ENCODE results near the gene NUPR2. TPM values are rescaled to one million over a fixed set of nuclear protein-coding genes. Genes with fewer than 3 reads are reported as not detected.

NUPR2 gene
- total and polyA plus RNA-seq, 10 of the 15 experiments (the other 5 are each of a cell fraction or from before 2014, with no cell fraction given) = not detected

DNA sequence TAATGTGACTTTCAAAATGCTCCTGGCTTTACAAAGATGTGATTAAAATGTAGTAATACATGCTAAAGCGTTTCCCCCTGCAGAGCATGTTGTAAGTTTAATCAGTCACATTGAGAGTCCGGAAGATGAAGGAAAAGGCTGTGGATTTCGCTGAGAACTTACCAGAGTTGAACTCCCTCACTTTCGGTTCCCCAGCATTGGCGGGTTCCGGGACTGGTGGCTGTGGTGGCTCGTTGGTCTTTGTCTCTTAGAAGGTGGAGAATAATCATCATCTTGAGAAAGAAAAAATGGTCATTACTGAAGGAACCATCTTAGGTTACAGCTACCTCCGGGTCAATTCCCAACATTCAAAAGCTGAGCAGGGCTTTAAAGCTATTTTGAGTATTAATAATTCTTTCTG is 9.6 kb upstream of the NUPR2 start:
- DNase-seq (ENCODE audit: low read depth, low spot score) (no peak), ATAC-seq (no peak), FAIRE-seq (no peak)
- Histone ChIP-seq H3K4me3 (no peak overlapping the region), H3K4me1 (ENCODE audit: control insufficient read depth, insufficient read depth, low read length) (no peaks in the 10 kb centered on the region), H3K27ac (ENCODE audit: control insufficient read depth, insufficient read depth) (no peak overlapping the region), H4K20me1 (ENCODE audit: control insufficient read depth, insufficient read depth) (no peaks in the 10 kb centered on the region), H3K27me3 (replicated peaks in 1 of 2; ENCODE audit: control insufficient read depth in 2 of 2, insufficient read depth in 2 of 2, low read length in 1 of 2) (no peaks in the 10 kb centered on the region), H3K9me3 (replicated peaks; ENCODE audit: control insufficient read depth, insufficient read depth, low read length) (no peaks in the 10 kb centered on the region), H3K4me2 (ENCODE audit: control insufficient read depth, insufficient read depth) (no peak overlapping the region), H3K9ac (ENCODE audit: control insufficient read depth, insufficient read depth, low read length) (no peak overlapping the region), H3K79me2 (ENCODE audit: control insufficient read depth, insufficient read depth, low read length) (no peaks in the 10 kb centered on the region), H2AFZ (ENCODE audit: control insufficient read depth, low read depth, low read length) (no peak overlapping the region), H3K36me3 (ENCODE audit: control insufficient read depth in 2 of 2, insufficient read depth in 2 of 2, low read length in 1 of 2) (no peaks in the 10 kb centered on the region)
- in situ Hi-C loops (cut with MboI) (no loop called here), intact Hi-C loops (cut with micrococcal nuclease; ENCODE audit: unreplicated experiment) (loop anchor here (10.0 kb wide), 1 partner anchor 59 kb away; no protein-coding TSS in a partner anchor)
- ChIA-PET POLR2A (no interaction called here), CTCF (no interaction called here), RAD21 (ENCODE audit: unreplicated experiment) (no interaction called here), SMC1A (ENCODE audit: uncharacterized antibody, unreplicated experiment) (no interaction called here)
- WGBS (ENCODE audit: insufficient coverage, insufficient replicate concordance, low lambda C conversion rate, missing lambda C conversion rate) = 41% methylated on average over 8 of the region's 8 CpGs
- BruUV-seq (replicated peaks) = no TSS peak
- TF ChIP-seq RFX5 (IDR thresholded peaks at IDR 0.05; ENCODE audit: low read depth, low read length) (no peak), POLR2A (IDR thresholded peaks at IDR 0.05; ENCODE audit: low read depth, low read length) (no peak), SREBF2 (IDR thresholded peaks at IDR 0.05; ENCODE audit: low read length) (no peak), ATF2 (IDR thresholded peaks at IDR 0.05; ENCODE audit: low read length) (no peak)

DNA sequence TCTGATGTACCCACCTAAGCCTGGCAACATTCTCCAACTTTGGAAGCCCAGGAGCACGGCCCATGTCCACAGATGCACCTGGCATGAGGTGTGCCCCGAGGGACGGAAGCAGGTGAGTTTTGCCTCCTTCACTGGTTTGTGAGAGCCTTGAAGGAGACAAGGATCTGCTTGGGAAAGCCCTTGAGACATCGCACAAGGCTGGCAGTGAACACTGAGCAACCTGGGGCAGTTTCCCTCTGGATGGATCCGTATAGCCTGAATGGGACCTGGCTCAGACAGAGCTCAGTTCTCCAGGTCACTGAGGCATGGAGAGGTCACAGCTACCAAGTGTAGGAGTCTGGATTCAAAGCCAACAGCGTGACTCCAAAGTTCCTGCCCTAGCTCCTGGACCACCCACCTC is 8.8 kb upstream of the NUPR2 start:
- no TSS peak for BruUV-seq (replicated peaks)
- Histone ChIP-seq H3K4me3 (no peak overlapping the region), H3K4me1 (ENCODE audit: control insufficient read depth, insufficient read depth, low read length) (no peaks in the 10 kb centered on the region), H3K4me2 (ENCODE audit: control insufficient read depth, insufficient read depth) (no peak overlapping the region), H4K20me1 (ENCODE audit: control insufficient read depth, insufficient read depth) (no peaks in the 10 kb centered on the region), H3K36me3 (ENCODE audit: control insufficient read depth in 2 of 2, insufficient read depth in 2 of 2, low read length in 1 of 2) (no peaks in the 10 kb centered on the region), H3K9me3 (replicated peaks; ENCODE audit: control insufficient read depth, insufficient read depth, low read length) (no peaks in the 10 kb centered on the region), H3K27ac (ENCODE audit: control insufficient read depth, insufficient read depth) (no peak overlapping the region), H3K9ac (ENCODE audit: control insufficient read depth, insufficient read depth, low read length) (no peak overlapping the region), H2AFZ (ENCODE audit: control insufficient read depth, low read depth, low read length) (no peak overlapping the region), H3K79me2 (ENCODE audit: control insufficient read depth, insufficient read depth, low read length) (no peaks in the 10 kb centered on the region), H3K27me3 (replicated peaks in 1 of 2; ENCODE audit: control insufficient read depth in 2 of 2, insufficient read depth in 2 of 2, low read length in 1 of 2) (no peaks in the 10 kb centered on the region)
- POLR2A ChIA-PET = no interaction called here
- RAD21 ChIA-PET (ENCODE audit: unreplicated experiment) = no interaction called here
- intact Hi-C loops (cut with micrococcal nuclease; ENCODE audit: unreplicated experiment) (loop anchor here (10.0 kb wide), 1 partner anchor 60 kb away; no protein-coding TSS in a partner anchor), in situ Hi-C loops (cut with MboI) (no loop called here)
- DNase-seq (ENCODE audit: low read depth, low spot score) (no peak), ATAC-seq (no peak), FAIRE-seq (no peak)
- WGBS (ENCODE audit: insufficient coverage, insufficient replicate concordance, low lambda C conversion rate, missing lambda C conversion rate) = 23% methylated on average over 6 of the region's 6 CpGs
- CTCF ChIA-PET = no interaction called here
- SMC1A ChIA-PET (ENCODE audit: uncharacterized antibody, unreplicated experiment) = no interaction called here
- TF ChIP-seq EZH2 (IDR thresholded peaks at IDR 0.05; ENCODE audit: borderline replicate concordance, control insufficient read depth, low read depth, low read length) (no peak), SUPT20H (IDR thresholded peaks at IDR 0.05; ENCODE audit: borderline replicate concordance, control insufficient read depth, low read depth, low read length) (no peak), BMI1 (IDR thresholded peaks at IDR 0.05; ENCODE audit: borderline replicate concordance) (no peak), ETV6 (conservative IDR thresholded peaks at IDR 0.05 in 1 of 2, IDR thresholded peaks at IDR 0.05 in 1 of 2; ENCODE audit: borderline replicate concordance in 1 of 2, low read depth in 1 of 2) (no peak), CREB1 (IDR thresholded peaks at IDR 0.05; ENCODE audit: low read depth) (no peak), SRF (IDR thresholded peaks at IDR 0.05; ENCODE audit: low read depth in 2 of 2, low read length in 2 of 2) (no peak), CHD4 (IDR thresholded peaks at IDR 0.05) (no peak), ZNF622 (IDR thresholded peaks at IDR 0.05) (no peak), IKZF2 (IDR thresholded peaks at IDR 0.05) (no peak)
- TF ChIP-seq, protein P1, sequence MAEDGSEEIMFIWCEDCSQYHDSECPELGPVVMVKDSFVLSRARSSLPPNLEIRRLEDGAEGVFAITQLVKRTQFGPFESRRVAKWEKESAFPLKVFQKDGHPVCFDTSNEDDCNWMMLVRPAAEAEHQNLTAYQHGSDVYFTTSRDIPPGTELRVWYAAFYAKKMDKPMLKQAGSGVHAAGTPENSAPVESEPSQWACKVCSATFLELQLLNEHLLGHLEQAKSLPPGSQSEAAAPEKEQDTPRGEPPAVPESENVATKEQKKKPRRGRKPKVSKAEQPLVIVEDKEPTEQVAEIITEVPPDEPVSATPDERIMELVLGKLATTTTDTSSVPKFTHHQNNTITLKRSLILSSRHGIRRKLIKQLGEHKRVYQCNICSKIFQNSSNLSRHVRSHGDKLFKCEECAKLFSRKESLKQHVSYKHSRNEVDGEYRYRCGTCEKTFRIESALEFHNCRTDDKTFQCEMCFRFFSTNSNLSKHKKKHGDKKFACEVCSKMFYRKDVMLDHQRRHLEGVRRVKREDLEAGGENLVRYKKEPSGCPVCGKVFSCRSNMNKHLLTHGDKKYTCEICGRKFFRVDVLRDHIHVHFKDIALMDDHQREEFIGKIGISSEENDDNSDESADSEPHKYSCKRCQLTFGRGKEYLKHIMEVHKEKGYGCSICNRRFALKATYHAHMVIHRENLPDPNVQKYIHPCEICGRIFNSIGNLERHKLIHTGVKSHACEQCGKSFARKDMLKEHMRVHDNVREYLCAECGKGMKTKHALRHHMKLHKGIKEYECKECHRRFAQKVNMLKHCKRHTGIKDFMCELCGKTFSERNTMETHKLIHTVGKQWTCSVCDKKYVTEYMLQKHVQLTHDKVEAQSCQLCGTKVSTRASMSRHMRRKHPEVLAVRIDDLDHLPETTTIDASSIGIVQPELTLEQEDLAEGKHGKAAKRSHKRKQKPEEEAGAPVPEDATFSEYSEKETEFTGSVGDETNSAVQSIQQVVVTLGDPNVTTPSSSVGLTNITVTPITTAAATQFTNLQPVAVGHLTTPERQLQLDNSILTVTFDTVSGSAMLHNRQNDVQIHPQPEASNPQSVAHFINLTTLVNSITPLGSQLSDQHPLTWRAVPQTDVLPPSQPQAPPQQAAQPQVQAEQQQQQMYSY (CRISPR knock-in tag; IDR thresholded peaks at IDR 0.05) = no peak

Measured in GM12878 (cell line).